Testis (tissue), 2 donors: ENCODE data around the gene CD27.

Experiments
- POLR2A ChIP-seq: fragments of 450-650 bp; IDR thresholded peaks from one replicate; pipeline ENCODE4 v1.6.1; 2017; ENCODE audit warnings: antibody characterized with exemption, mild to moderate bottlenecking, moderate library complexity
- TF ChIP-seq, protein P1 (sequence below), 3 experiments: fragments of 450-650 bp in 2 of 3; fragments of 200-600 bp in 1 of 3; sonication (generic) in 1 of 3; IDR thresholded peaks; one replicate each; pipeline ENCODE4 v1.5.1; 2016 to 2019; ENCODE audit warnings: antibody characterized with exemption in 3 of 3, mild to moderate bottlenecking in 2 of 3, moderate library complexity in 1 of 3

DNA sequence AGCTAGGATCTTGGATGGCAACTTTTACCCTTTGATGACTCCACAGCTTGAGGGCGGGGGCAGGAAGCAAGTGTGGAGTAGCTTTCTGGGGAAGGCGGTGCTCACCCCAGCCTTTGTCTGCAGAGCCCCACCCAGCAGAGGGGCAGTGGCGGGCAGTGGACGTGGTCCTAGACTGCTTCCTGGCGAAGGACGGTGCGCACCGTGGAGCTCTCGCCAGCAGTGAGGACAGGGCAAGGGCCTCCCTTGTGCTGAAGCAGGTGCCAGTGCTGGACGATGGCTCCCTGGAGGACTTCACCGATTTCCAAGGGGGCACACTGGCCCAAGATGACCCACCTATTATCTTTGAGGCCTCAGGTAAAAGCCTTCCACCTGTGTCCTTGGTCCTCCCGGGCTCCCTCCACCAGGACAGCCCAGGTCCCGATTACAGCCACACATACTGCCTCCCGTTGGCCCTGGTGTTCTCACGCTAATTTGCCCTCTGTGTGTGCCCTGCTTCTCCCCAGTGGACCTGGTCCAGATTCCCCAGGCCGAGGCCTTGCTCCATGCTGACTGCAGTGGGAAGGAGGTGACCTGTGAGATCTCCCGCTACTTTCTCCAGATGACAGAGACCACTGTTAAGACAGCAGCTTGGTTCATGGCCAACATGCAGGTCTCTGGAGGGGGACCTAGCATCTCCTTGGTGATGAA lies 8.3 kb downstream of the CD27 start:
- TF ChIP-seq, protein P1, sequence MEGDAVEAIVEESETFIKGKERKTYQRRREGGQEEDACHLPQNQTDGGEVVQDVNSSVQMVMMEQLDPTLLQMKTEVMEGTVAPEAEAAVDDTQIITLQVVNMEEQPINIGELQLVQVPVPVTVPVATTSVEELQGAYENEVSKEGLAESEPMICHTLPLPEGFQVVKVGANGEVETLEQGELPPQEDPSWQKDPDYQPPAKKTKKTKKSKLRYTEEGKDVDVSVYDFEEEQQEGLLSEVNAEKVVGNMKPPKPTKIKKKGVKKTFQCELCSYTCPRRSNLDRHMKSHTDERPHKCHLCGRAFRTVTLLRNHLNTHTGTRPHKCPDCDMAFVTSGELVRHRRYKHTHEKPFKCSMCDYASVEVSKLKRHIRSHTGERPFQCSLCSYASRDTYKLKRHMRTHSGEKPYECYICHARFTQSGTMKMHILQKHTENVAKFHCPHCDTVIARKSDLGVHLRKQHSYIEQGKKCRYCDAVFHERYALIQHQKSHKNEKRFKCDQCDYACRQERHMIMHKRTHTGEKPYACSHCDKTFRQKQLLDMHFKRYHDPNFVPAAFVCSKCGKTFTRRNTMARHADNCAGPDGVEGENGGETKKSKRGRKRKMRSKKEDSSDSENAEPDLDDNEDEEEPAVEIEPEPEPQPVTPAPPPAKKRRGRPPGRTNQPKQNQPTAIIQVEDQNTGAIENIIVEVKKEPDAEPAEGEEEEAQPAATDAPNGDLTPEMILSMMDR (IDR thresholded peaks at IDR 0.05), result no peak
- no peak for TF ChIP-seq POLR2A
